ENCODE results near the gene UNCX. TPM values are rescaled to one million over a fixed set of nuclear protein-coding genes. Genes with fewer than 3 reads are reported as not detected.

UNCX gene
- total and polyA plus RNA-seq, 9 of the 15 experiments (the other 6 are each of a cell fraction or from before 2014, with no cell fraction given) = not detected

- TF ChIP-seq BHLHE40 (IDR thresholded peaks at IDR 0.05; ENCODE audit: low read length) = 0 out of 2 replicates have a peak, but pooled peaks have one; percentile 20
- TF ChIP-seq HMGXB4 (CRISPR knock-in tag; IDR thresholded peaks at IDR 0.05) = no peak
- Histone ChIP-seq H3K27ac (ENCODE audit: extremely low read depth, low read depth, low read length) (no peak overlapping the region), H2AFZ (ENCODE audit: low read depth, low read length) (no peak overlapping the region), H3K27me3 (ENCODE audit: control insufficient read depth in 2 of 2, insufficient read depth in 2 of 2, low read length in 2 of 2) (peaks cover 32 to 76% of the 10 kb centered on the region in 2 experiments; a peak in 4 of 5 replicates), H3K9ac (ENCODE audit: insufficient read depth in 1 of 2, low read depth in 2 of 2, low read length in 2 of 2) (no peak overlapping the region), H3K36me3 (ENCODE audit: control insufficient read depth, insufficient read depth, low read length) (no peaks in the 10 kb centered on the region), H3K9me1 (ENCODE audit: control insufficient read depth, insufficient read depth, low read length) (no peaks in the 10 kb centered on the region), H3K79me2 (ENCODE audit: control insufficient read depth, insufficient read depth, low read length) (no peaks in the 10 kb centered on the region), H3K9me3 (replicated peaks; ENCODE audit: control insufficient read depth, insufficient read depth, low read depth, low read length) (no peaks in the 10 kb centered on the region), H4K20me1 (replicated peaks; ENCODE audit: control insufficient read depth, insufficient read depth, low read length) (peaks cover 11% of the 10 kb centered on the region), H3K4me1 (replicated peaks in 1 of 2; ENCODE audit: control insufficient read depth in 2 of 2, insufficient read depth in 2 of 2, low read length in 2 of 2) (peaks cover 2 to 40% of the 10 kb centered on the region in 2 experiments; a peak in 2 of 5 replicates), H3K4me2 (ENCODE audit: insufficient read depth, low read length) (no peak overlapping the region), H3K4me3 (no peak overlapping the region)
- in situ Hi-C loops (cut with MboI) (no loop called here), intact Hi-C loops (cut with micrococcal nuclease) (no loop called here)
- no peak for ATAC-seq
- ChIA-PET CTCF (ENCODE audit: low intra/inter-chr PET ratio) (no interaction called here), POLR2A (interaction anchor here (1.0 kb wide), 1 partner anchor 12 kb away, joined by 3 read pairs; no protein-coding TSS in a partner anchor)
- no peak for DNase-seq (ENCODE audit: extremely low read depth in 1 of 4, low spot score in 3 of 4)
- no TSS peak for BruUV-seq (replicated peaks)
- FAIRE-seq = no peak
- under 1% methylated on average over 20 of the region's 26 CpGs for WGBS (ENCODE audit: insufficient coverage, low coverage, missing lambda C conversion rate)
Observed at GRCh38 chr7:1255817-1256340, 23.2 kb downstream of the UNCX start.

- intact Hi-C loops (cut with micrococcal nuclease) = no loop called here
- no peaks in the 10 kb centered on the region for H3K9me3 ChIP-seq (replicated peaks; ENCODE audit: control insufficient read depth, insufficient read depth, low read depth, low read length)
- no peak for DNase-seq (ENCODE audit: extremely low read depth in 1 of 4, low spot score in 3 of 4)
- H2AFZ ChIP-seq (ENCODE audit: low read depth, low read length) = no peak overlapping the region
- H4K20me1 ChIP-seq (replicated peaks; ENCODE audit: control insufficient read depth, insufficient read depth, low read length) = peaks cover 6% of the 10 kb centered on the region
- H3K79me2 ChIP-seq (ENCODE audit: control insufficient read depth, insufficient read depth, low read length) = no peaks in the 10 kb centered on the region
- ChIA-PET CTCF (ENCODE audit: low intra/inter-chr PET ratio) (no interaction called here), POLR2A (interaction anchor here (1.0 kb wide), 1 partner anchor 11 kb away, joined by 3 read pairs; no protein-coding TSS in a partner anchor)
- H3K9me1 ChIP-seq (ENCODE audit: control insufficient read depth, insufficient read depth, low read length) = no peaks in the 10 kb centered on the region
- WGBS (ENCODE audit: insufficient coverage, low coverage, missing lambda C conversion rate) = 4% methylated on average over 11 of the region's 11 CpGs
- peaks cover 32 to 79% of the 10 kb centered on the region in 2 experiments; a peak in 4 of 5 replicates for H3K27me3 ChIP-seq (ENCODE audit: control insufficient read depth in 2 of 2, insufficient read depth in 2 of 2, low read length in 2 of 2)
- peaks cover 2 to 40% of the 10 kb centered on the region in 2 experiments; a peak in 2 of 5 replicates for H3K4me1 ChIP-seq (replicated peaks in 1 of 2; ENCODE audit: control insufficient read depth in 2 of 2, insufficient read depth in 2 of 2, low read length in 2 of 2)
- H3K4me3 ChIP-seq = no peak overlapping the region
- no peak overlapping the region; a peak in 1 of 4 replicates for H3K9ac ChIP-seq (ENCODE audit: insufficient read depth in 1 of 2, low read depth in 2 of 2, low read length in 2 of 2)
- no peak for FAIRE-seq
- no peak for ATAC-seq
- in situ Hi-C loops (cut with MboI) = no loop called here
- no peak overlapping the region for H3K27ac ChIP-seq (ENCODE audit: extremely low read depth, low read depth, low read length)
- no peaks in the 10 kb centered on the region for H3K36me3 ChIP-seq (ENCODE audit: control insufficient read depth, insufficient read depth, low read length)
- no peak overlapping the region for H3K4me2 ChIP-seq (ENCODE audit: insufficient read depth, low read length)
- no TSS peak for BruUV-seq (replicated peaks)
- TF ChIP-seq HNRNPH1 (optimal IDR thresholded peaks at IDR 0.05; ENCODE audit: low read depth, low read length) (no peak), CREB3L1 (IDR thresholded peaks at IDR 0.05; ENCODE audit: borderline replicate concordance, low read depth) (no peak), KDM1A (IDR thresholded peaks at IDR 0.05) (no peak), E2F8 (IDR thresholded peaks at IDR 0.05; ENCODE audit: low read depth, partially characterized antibody) (no peak), MAFF (IDR thresholded peaks at IDR 0.05; ENCODE audit: low read length) (no peak)
Observed at GRCh38 chr7:1256621-1257020, 23.9 kb downstream of the UNCX start.
